Astrocyte of the cerebellum (primary cell): ENCODE data around the gene SRGAP3.

ENCODE experiments used
- DNase-seq: peaks from one replicate; pipeline ENCODE4 v3.0.0-alpha.2; 2011; ENCODE audit warnings: low read depth
- H3K4me3 ChIP-seq: 2 replicates; pipeline ENCODE4 v1.5.1; 2011; ENCODE audit warnings: mild to moderate bottlenecking, low read depth, low read length, moderate library complexity
- in situ Hi-C: cut with HindIII; loops from 2 replicates; pipeline ENCODE4 v1.10.0; 2017; ENCODE audit warnings: low sequenced_read_pairs
- TF ChIP-seq, protein P1 (sequence below): IDR thresholded peaks from 2 replicates; pipeline ENCODE4 v1.5.1; 2012; ENCODE audit warnings: low read length, low read depth, moderate library complexity, mild to moderate bottlenecking; ENCODE audit errors: missing control alignments

The SRGAP3 gene

DNA sequence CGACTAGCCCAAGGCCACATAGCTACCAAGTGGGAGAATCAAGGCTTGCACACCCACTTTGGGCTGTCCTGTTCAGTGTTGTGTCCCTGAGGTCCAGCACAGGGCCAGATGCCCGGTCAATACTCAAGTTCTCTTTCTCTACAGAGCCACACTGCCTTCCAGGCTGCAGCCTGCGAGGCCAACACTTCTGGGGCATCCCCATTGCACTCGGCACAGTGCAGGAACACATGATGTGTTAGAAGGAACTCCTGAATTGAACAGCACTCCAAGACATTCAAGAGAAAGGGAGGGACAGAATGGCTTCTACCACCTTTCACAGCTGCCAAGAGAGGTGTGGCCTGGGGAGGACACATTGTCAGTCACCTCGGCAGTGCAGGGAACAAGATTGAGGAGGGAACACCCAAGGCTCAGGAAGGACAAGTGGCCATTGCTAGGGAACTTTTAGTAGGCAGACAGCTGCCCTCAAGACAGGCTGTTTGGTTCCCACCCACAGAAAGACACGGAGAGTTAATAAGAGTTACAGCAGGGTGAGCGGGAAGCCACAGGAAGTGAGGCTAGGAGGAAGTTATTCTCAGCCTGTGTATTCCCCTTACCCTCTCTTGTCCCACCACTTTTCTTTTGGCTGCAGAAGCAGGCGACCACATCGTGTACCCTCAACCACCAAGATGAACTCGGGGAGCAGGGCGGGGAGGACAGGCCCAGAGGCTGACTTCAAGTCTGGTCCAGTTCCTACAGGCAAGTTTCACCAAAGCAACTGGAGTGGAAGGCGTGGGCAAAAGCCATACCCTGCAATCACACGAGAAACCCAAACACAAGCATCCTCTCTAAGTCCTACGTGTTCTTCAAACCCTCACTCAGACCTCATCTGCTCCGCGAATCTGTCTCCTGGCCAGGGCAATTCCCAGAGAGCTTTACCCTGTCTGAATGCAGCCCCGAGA lies 69.4 kb downstream of the SRGAP3 start:
- no peak overlapping the region for H3K4me3 ChIP-seq
- in situ Hi-C loops, result no loop called here
- no peak for DNase-seq
- TF ChIP-seq, protein P1, sequence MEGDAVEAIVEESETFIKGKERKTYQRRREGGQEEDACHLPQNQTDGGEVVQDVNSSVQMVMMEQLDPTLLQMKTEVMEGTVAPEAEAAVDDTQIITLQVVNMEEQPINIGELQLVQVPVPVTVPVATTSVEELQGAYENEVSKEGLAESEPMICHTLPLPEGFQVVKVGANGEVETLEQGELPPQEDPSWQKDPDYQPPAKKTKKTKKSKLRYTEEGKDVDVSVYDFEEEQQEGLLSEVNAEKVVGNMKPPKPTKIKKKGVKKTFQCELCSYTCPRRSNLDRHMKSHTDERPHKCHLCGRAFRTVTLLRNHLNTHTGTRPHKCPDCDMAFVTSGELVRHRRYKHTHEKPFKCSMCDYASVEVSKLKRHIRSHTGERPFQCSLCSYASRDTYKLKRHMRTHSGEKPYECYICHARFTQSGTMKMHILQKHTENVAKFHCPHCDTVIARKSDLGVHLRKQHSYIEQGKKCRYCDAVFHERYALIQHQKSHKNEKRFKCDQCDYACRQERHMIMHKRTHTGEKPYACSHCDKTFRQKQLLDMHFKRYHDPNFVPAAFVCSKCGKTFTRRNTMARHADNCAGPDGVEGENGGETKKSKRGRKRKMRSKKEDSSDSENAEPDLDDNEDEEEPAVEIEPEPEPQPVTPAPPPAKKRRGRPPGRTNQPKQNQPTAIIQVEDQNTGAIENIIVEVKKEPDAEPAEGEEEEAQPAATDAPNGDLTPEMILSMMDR, result no peak

DNA sequence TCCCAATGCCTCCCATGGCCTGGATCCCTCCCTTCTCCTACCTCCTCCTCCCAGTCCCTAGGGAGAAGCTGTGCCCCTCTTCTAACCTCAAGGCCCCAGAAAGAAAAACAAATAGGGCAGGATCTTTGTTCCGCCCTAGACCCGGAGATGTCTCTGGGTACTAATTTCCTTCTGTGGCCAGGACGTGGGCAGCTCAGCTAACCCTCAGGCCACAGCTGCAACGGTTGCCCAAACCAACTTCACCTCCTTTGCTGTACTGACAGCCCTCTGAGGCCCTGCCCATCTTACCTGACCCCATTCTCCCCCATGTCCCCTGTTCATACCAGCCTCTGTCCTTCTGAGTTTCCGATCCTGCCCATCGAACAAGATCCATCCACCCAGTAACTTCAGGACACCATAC lies 70.7 kb downstream of the SRGAP3 start:
- no peak overlapping the region for H3K4me3 ChIP-seq
- TF ChIP-seq, protein P1, result no peak
- in situ Hi-C loops, result no loop called here
- no peak for DNase-seq

DNA sequence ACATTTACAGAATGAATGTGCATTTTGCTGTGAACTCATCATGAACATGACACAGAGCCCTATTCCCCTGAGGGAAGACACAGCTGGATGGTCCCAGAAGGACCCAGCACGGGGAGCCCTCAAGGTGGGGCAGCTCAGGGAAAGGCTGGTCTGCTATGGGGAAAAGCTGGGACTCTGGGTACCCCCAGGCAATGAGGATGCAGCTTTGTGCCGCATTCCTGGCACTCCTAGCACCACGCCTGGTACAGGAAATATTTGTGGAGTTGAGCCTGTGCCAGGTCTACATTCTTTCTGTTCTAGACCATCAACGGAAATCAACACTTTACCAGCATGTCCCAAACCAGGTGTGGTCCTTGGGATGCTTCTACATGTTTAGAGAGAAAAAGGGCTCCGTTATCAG lies 74.0 kb downstream of the SRGAP3 start:
- TF ChIP-seq, protein P1, result no peak
- in situ Hi-C loops, result no loop called here
- peak; percentile 28 for DNase-seq
- H3K4me3 ChIP-seq, result no peak overlapping the region

DNA sequence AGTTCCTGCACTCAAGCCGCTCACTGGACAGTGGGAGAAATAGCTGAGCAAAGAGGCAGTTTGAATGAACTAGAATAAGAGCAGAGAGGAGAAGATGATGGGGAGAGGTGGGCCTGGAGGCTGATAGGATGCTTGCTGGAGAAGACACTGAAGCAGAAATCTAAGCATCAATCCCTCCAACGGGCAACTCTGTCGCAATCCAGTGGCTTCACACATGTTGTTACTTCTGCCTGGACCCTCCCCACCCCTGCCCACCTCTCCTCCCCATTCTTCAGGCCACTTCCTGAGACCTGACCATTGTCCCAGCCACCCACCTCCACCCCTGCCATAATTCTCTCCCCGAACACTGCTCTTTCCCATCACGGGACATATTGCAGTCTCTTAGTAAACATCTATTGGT lies 76.0 kb downstream of the SRGAP3 start:
- no peak overlapping the region for H3K4me3 ChIP-seq
- DNase-seq, result no peak
- in situ Hi-C loops, result no loop called here
- TF ChIP-seq, protein P1, result no peak

DNA sequence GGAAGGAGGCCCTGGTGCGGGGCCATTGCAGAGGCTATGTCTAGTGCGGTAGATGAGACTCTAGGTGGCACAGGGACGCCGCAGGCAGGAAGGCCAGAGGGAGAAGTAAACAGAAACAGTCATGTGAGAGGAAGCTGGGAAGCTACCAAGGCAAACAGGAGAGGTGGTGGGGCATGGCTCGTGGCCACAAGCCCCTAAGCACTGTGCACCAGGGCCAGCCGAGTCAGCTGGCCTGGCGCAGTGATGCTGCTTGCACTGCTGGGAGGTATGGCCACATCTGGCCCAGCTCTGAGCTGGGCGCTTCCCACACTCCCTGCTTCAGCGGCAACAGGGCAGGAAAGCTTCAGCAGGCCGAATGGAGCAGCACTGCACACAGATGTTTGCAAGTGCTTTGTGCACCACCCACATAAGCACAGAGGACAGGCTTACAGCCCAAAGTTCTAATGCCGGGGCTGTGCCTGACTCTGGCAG lies 76.6 kb downstream of the SRGAP3 start:
- TF ChIP-seq, protein P1, result no peak
- in situ Hi-C loops, result no loop called here
- no peak for DNase-seq
- H3K4me3 ChIP-seq, result no peak overlapping the region

DNA sequence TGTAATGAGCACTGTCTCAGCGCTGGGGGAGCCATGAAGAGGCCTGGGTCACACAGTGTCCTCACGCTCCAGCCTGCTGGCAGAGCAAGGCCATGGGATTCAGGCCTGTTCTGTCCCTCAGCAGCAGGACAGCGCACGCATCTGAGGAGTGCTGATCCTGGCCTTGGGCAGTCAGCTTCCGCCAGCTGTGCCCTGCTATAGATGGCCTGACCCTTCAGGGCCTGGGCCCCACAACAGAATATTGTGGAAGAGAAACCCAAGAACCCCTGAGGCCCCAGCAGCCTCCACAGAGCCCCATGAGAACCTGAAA lies 78.6 kb downstream of the SRGAP3 start:
- TF ChIP-seq, protein P1, result no peak
- no peak for DNase-seq
- in situ Hi-C loops, result no loop called here
- no peak overlapping the region for H3K4me3 ChIP-seq
